Stimulated activated CD8-positive, alpha-beta memory T cell treated with anti-CD3 and anti-CD28 coated beads, Interleukin-4, amount 100 ng/mL, for 24 hours (primary cell): Measurements from ENCODE around the gene NHLRC2.
"Not testable (repeated sequence)": the region's sequence is repeated elsewhere in the genome, so short reads cannot be mapped to it uniquely, and the experiment has no call there.

Experiments
- DNase-seq: peaks from one replicate; pipeline ENCODE4 v3.0.0-alpha.2; 2020; ENCODE audit warnings: low read depth

Gene NHLRC2

GRCh38 chr10:113854013-113854760 lies at the start of gene NHLRC2, which contains the start of gene DCLRE1A:
Gene NHLRC2 (plus strand): TSS chr10:113854661. CDS start chr10:113854873, 212 bp downstream.
Gene DCLRE1A (minus strand): TSS chr10:113854082. CDS start chr10:113853182, 900 bp downstream.
- DNase-seq: peak; percentile 50

- DNase-seq: no peak
These were observed 48.0 kb upstream of the NHLRC2 start for GRCh38 chr10:113806503-113806902.

GRCh38 chr10:113808168-113808567 lies 46.3 kb upstream of the NHLRC2 start:
- no peak for DNase-seq

GRCh38 chr10:113814700-113815099 lies 39.8 kb upstream of the NHLRC2 start:
- DNase-seq: not testable (repeated sequence)

- no peak for DNase-seq
These were observed 34.5 kb upstream of the NHLRC2 start for GRCh38 chr10:113819989-113820388.

GRCh38 chr10:113820507-113820906 lies 34.0 kb upstream of the NHLRC2 start:
- no peak for DNase-seq

- not testable (repeated sequence) for DNase-seq
These were observed 33.2 kb upstream of the NHLRC2 start for GRCh38 chr10:113821306-113821705.

GRCh38 chr10:113822174-113822573 lies 32.3 kb upstream of the NHLRC2 start:
- no peak for DNase-seq

- DNase-seq: no peak
These were observed 31.1 kb upstream of the NHLRC2 start for GRCh38 chr10:113823389-113823788.

- DNase-seq: no peak
These were observed 28.7 kb upstream of the NHLRC2 start for GRCh38 chr10:113825791-113826190.

GRCh38 chr10:113828567-113828966 lies 25.9 kb upstream of the NHLRC2 start:
- not testable (repeated sequence) for DNase-seq

- no peak for DNase-seq
These were observed 12.3 kb upstream of the NHLRC2 start for GRCh38 chr10:113842171-113842570.

- DNase-seq: no peak
These were observed 10.4 kb upstream of the NHLRC2 start for GRCh38 chr10:113843972-113844485.

GRCh38 chr10:113846036-113846435 lies 8.4 kb upstream of the NHLRC2 start:
- no peak for DNase-seq

GRCh38 chr10:113849140-113849803 lies 5.2 kb upstream of the NHLRC2 start:
- no peak for DNase-seq

GRCh38 chr10:113849946-113850345 lies 4.5 kb upstream of the NHLRC2 start:
- DNase-seq: no peak

- DNase-seq: no peak
These were observed 866 bp upstream of the NHLRC2 start for GRCh38 chr10:113853578-113854012.

- peak; percentile 31 for DNase-seq
These were observed 514 bp downstream of the NHLRC2 start for GRCh38 chr10:113854761-113855588.

GRCh38 chr10:113856563-113856962 lies 2.1 kb downstream of the NHLRC2 start:
- DNase-seq: no peak

- no peak for DNase-seq
These were observed 2.7 kb downstream of the NHLRC2 start for GRCh38 chr10:113857210-113857609.

- DNase-seq: no peak
These were observed 4.1 kb downstream of the NHLRC2 start for GRCh38 chr10:113858541-113858940.

GRCh38 chr10:113859261-113859660 lies 4.8 kb downstream of the NHLRC2 start:
- DNase-seq: no peak
